Mucosa of gallbladder (tissue), 1 donor: Measurements from ENCODE around the gene DENND6A. TPM values are rescaled to one million over a fixed set of nuclear protein-coding genes. Genes with fewer than 3 reads are reported as not detected.
"Not testable (repeated sequence)": the region's sequence is repeated elsewhere in the genome, so short reads cannot be mapped to it uniquely, and the experiment has no call there.

Experiments
- DNase-seq: peaks from one replicate; pipeline ENCODE4 v3.0.0-alpha.2; 2020; ENCODE audit warnings: low spot score
- total RNA-seq: library from RNA; stranded (reverse); gene quantifications from one replicate; pipeline ENCODE4 v1.2.1, GENCODE V29; 2021
- donor health status: DM: no; HTN: no; CAD: no.

The DENND6A gene, protein sequence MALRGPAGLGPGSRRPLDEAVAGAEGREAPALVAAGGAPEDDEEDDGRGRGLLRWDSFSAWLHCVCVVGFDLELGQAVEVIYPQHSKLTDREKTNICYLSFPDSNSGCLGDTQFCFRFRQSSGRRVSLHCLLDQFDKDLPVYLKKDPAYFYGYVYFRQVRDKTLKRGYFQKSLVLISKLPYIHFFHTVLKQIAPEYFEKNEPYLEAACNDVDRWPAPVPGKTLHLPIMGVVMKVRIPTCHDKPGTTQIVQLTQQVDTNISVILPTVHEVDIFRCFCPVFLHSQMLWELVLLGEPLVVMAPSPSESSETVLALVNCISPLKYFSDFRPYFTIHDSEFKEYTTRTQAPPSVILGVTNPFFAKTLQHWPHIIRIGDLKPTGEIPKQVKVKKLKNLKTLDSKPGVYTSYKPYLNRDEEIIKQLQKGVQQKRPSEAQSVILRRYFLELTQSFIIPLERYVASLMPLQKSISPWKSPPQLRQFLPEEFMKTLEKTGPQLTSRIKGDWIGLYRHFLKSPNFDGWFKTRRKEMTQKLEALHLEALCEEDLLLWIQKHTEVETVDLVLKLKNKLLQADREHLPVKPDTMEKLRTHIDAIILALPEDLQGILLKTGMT
- 22.1 TPM for total RNA-seq

DNA sequence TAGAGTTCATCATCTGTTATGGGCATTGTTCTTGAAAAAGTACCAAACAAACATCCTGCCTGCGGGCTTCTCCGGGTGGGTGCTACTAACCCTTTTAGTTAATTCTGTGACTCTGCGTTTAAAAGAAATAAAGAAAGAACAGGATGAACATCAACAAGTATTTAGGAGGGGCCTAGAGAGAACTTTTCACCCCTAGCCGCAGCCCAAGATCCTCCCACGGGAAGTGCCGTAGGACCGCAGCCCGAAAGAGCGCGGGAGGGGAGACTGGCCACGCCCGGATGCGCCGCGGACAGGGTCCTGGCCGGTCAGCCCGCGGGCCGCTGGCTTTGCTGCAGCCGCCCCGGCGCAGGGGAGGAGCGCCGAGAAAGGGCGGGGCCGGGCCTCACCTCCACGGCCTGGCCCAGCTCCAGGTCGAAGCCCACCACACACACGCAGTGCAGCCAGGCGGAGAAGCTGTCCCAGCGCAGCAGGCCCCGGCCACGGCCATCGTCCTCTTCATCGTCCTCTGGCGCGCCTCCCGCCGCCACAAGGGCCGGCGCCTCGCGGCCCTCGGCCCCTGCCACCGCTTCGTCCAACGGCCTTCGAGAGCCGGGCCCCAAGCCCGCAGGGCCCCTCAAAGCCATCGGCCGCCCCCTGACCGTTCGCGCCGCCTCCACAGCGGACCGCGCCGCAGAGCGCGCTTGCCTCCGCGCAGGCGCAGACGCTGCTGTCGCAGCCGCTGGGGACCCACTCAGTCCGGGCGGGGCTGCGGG lies at the start of gene DENND6A:
DENND6A (minus strand) TSS at position 682 of the 752 bp plus-strand sequence; CDS start at position 623, 59 bp downstream.
- DNase-seq = peak; percentile 96

DNA sequence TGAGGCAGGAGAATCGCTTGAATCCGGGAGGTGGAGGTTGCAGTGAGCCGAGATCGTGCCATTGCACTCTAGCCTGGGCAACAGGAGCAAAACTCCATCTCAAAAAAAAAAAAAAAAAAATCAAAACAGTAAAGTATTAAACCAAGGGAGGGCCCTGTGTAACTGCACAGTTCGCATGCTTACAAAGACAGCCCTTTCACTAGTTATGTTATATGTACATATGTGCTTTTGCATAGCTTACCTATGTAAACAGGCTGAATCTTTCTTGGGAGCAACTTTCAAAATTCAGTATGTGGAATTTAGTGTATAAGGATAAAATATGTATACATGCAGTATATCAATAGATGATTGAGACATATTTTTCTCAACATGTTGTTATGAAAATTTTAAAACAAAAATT lies 47.1 kb upstream of the DENND6A start:
- DNase-seq = no peak

DNA sequence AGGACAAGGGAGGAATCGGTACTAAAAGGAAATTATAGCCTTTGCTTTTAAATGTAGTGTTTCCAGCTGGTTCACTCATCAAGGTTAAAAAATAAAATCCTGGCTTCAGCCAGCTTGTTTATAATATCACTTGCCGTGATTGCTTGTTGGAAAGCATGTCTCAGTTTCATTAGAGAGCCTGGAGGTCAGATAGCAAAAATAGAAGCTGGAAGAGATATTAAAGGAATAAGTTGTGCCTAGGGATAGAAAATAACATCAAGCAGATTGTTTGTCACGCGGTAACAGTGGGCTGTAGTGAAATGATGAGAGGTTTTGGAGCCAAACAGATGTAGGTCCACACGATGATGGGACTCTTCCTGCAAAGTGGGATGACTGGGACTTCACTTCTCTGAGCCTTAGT lies 45.5 kb upstream of the DENND6A start:
- no peak for DNase-seq

DNA sequence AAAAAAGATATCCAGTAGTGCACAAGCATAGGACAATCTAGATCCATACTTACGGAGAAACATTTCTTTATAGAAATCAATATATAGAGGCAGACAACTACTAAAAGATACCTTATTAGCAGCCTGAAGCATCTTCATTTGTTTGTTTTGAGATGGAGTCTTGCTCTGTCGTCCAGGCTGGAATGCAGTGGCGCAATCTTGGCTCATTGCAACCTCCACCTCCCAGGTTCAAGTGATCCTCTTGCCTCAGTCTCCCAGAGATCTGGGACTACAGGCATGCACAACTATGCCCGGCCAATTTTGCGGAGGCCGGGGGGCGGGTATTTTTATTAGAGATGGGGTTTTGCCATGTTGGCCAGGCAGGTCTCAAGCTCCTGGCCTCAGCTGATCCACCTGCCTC lies 45.0 kb upstream of the DENND6A start:
- no peak for DNase-seq

DNA sequence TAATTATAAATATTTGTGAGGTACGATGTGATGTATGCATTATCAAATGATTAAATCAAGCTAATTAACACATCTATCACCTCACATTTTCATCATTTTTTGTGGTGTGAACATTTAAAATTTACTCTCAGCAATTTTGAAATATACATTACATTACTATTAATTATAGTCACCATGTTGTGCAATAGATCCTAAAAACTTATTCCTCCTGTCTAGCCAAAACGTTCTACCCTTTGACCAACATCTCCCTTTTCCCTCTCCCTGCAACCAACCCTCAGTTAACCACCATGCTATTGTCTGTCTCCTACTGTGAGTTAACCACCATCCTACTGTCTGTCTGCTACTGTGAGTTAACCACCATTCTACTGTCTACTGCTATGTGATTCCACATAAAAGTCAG lies 42.5 kb upstream of the DENND6A start:
- DNase-seq = no peak

DNA sequence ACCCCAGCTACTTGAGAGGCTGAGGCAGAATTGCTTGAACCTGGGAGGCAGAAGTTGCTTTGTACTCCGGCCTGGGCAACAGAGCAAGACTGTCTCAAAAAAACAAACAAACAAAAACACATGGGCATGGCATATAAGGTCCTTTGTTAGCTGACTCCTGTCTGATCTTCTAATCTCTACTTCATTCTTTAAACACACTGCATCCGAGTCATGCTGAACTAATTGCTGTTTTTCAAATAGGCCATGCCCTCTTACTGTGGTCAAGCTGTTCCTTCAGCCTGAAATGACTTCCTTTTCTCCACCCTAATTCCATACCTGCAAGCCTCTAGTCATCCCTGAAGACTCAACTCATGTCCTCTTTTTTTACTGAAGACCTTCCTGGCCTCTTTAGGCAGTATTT lies 40.9 kb upstream of the DENND6A start:
- DNase-seq = no peak

DNA sequence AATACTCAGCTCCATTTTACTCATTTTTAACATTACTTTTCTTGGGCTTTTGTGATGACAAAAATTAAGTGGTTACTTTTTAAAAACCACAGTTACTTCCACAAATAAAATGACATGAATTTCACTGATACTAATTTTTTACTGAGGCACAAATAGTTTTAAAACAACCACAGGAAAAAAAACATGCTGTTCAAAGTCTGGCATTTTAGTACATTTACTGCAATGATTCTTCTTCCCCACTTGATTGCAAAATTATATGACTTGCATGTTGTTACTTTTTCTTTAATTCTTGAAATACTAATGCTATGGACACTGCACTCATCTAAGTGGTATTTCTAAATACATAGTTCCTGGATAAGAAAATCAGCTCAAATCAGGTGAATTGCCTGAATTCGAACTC lies 38.4 kb upstream of the DENND6A start:
- no peak for DNase-seq

DNA sequence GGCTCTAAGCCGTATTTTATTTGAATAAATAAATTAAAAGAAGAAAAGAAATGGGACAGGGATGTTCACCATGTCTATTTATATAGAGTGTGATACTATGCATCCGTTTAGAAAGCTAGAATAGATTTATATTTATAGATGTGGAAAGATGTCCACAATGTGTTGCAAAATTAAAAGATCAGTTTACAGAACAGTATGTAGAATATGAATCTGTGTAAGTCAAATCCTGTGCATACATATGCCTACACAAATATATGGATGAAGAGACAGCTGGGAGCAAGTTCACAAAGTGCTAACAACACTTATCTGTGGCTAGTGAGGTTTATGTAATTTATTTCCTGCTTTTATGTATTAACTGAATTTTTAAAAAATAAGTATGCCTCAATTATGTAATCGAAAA lies 37.8 kb upstream of the DENND6A start:
- DNase-seq = no peak

DNA sequence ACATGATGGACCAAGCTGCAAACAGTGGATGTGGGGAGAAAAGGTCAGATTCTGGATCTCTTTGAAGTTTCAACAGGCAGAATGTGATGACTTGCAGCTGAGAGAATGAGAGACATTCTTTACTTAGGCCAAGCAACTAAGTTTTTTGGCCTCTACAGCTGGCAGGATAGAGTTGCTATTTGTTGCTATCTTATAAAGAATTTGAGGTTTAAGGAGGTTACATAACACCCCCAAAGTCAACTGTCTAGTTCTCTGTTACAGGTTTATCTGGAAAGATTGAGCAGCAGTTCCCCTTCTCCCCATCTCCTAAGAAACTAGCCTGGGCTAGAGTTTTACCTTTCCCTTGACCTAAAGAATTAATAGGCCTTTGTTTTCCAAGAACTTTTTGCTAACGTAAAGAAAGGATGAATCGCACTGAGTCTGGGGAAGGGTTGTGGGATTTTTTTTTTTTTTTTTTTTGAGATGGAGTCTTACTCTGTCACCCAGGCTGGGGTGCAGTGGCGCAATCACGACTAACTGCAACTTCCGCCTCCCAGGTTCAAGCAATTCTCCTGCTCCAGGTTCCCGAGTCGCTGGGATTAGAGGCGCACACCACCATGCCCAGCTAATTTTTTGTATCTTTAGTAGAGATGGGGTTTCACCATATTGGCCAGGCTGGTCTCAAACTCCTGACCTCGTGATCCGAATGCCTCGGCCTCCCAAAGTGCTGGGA lies 36.6 kb upstream of the DENND6A start:
- DNase-seq = no peak

DNA sequence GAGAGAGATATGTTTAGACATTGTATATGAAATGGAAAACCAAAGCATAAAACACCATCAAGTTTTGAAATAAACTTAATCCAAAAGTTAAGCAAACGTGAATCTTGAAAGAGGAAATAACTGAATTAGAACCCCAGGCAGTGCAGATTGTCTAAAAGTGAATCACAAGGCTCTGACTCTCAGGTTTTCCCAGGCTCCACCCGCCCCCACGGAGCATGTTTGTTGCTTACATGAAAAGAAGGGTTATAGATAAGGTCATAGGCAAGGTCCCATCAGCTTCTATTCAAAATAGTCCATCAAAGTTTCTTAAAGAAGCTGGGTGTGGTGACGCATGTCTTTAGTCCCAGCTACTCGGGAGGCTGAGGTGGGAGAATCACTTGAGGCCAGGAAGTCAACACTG lies 34.2 kb upstream of the DENND6A start:
- DNase-seq = no peak

DNA sequence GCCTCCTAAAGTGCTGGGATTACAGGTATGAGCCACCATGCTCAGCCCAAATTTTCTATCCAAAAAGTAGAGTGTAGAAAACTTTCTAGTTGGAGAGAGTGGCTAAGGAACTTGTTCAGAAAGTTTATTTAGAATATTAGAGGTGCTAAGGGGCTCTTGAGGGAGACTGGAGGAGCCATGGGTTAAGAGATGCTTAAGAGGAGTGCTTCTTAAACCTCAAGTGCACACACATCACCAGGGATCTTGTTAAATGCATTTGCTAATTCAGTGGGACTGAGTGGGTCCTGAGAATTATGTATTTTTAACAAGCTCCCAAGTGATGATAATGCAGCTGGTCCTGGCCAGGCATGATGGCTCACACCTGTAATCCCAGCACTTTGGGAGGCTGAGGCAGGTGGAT lies 33.5 kb upstream of the DENND6A start:
- no peak for DNase-seq

DNA sequence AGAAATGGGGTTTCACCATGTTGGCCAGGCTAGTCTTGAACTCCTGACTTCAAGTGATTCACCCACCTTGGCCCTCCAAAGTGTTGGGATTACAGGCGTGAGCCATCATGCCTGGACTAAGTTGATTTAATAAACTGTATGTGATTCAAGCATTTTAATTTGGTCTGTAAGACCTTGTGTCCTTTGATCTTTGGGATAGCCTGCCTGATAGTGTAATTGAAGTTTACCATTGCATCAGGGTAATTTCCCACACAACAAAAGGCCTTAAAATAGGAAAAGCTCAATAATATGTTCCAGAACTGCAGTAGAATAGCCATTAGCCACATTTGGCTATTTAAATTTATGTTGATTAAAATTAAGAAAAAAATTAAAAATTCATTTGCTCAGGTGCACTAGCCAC lies 25.2 kb upstream of the DENND6A start:
- no peak for DNase-seq

DNA sequence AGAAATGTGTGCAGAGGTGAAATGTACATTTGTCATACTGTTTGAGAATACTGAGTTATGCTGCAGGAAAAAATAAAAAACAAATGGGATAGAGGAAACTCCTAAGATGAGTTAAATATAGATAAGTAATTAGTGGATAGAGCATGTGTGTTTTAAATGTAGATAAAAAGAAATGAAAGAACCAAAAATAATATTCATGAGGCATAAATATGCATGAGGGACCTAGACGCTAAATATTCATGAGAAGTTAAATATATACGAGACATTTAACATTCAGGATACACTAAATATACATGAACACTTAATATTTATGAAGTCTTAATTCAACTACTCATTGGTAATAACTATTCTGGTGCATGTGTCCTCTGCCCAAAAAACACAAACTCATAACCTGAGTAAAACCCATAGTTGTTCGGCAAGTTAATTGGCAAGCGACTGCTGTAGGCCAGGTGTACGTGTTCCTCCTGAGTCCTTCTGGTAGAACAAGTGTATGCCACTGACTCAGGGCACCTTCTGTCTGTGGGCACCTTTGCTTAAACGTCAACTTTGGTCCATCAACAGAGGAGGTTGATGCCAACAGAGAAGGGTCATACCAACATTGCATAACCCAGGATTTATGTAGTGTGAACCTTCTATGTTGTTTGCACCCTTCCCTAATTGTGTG lies 24.5 kb upstream of the DENND6A start:
- DNase-seq = no peak

DNA sequence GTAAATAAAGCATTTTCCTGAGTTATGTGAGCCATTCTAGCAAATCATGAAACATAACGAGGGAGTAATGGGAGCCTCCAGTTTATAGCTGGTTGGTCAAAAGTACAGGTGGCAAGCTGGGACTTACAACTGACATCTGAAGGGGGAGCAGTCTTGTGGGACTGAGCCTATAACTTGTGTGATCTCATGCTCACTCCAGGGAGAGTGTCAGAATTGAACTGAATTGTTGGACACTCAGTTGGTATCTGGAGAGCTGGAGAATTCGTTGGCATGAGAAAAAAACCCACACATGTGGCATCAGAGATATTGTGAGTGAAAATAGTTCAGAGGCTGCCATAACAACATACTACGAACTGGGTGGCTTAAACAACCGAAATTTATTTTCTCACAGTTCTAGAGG lies 22.8 kb upstream of the DENND6A start:
- DNase-seq = no peak

DNA sequence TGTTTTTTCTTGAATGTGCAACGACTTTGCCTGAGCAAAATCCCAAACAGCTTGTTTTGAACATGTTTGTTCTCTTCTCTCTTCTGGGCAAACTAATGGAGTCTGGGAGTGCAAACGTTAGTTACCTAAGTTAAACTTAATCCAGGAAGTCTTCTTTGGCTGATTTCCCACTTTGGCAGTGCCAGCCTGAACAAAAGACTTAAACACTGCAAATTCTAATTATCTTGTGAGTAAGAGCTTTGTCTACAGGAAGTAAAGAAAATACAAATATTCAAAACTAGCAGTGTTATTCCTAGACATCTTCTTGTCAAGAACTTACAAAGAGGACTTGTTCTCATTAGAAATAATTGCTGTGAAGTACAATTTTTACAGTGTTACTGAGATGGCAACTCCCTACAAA lies 16.7 kb upstream of the DENND6A start:
- peak; percentile 16 for DNase-seq

DNA sequence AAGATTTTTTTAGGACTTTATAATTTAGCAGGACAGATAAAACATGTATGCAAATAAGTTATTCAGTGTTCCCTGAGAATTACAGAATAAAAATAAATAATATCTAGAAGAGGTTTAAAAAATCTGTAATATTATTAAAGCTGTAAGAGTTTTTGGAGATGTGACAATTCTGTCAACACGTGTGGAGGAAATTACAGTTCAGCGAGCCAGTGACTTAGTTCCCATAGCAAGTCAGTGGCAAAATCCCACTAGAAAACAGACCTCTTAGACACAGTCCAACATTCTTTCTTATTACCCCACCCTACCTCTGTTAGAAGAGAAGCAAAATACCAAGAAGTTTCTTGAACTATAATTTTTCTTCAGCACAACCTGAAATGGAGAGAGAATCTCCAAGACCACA lies 16.2 kb upstream of the DENND6A start:
- no peak for DNase-seq

DNA sequence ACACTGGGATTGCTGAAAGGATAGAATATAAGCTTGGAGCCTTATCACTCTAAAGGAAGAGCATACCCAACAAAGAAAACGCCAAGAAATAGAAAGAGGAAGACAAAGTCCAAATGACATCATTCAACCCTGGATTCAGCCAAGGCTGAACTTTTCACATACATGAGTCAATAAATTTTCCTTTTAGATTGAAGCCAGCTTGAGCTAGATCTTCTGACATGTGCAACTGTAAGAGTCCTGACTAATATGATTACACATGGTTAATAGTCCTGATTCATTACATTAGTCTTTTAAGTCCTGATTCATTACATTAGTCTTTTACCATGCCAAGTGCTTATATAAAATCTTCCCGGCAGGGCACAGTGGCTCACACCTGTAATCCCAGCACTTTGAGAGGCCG lies 13.6 kb upstream of the DENND6A start:
- DNase-seq = peak; percentile 25

DNA sequence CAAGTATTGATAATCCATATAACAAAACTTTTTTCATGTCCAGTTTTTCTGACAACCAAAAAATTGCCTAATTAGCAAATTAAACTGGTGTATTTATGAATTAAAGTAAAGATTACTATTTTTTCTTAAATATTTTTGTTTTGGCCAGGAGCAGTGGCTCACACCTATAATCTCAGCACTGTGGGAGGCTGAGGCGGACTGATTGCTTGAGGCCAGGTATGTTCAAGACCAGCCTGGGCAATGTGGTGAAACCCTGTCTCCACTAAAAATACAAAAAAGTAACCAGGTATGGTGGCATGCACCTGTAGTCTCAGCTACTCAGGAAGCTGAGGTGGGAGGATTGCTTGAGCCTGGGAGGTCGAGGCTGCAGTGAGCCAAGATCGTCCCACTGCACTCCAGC lies 12.5 kb upstream of the DENND6A start:
- not testable (repeated sequence) for DNase-seq

DNA sequence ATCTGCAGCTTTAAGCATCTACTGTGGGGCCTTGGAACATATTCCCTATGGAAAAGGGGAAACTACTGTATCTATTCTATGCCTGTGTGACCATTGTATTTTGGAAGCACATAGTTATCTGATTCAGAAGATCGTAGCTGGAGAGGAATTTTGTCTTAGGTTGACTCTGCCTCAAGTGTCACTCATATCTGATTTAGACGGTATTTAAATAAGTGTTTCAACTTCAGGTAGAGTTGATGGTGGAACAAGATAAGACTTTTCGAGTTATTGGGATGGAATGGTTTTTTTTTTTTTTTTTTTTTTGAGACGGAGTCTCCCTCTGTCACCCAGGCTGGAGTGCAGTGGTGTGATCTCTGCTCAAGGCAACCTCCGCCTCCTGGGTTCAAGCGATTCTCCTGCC lies 8.9 kb upstream of the DENND6A start:
- DNase-seq = no peak

DNA sequence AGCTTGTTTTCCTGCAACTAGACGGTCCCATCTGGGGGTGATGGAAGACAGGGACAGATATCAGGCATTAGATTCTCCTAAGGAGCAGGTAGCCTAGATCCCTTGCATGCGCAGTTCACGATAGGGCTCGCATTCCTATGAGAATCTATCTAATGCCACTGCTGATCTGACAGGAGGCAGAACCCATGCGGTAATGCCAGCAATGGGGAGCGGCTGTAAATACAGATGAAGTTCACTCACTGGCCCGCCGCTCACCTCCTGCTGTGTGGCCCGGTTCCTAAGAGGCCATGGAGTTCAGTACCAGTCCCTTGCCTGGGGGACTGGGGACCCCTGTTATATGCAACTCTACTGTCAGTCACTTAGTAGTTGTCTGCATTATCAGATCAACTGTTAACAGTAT lies 7.9 kb upstream of the DENND6A start:
- no peak for DNase-seq

DNA sequence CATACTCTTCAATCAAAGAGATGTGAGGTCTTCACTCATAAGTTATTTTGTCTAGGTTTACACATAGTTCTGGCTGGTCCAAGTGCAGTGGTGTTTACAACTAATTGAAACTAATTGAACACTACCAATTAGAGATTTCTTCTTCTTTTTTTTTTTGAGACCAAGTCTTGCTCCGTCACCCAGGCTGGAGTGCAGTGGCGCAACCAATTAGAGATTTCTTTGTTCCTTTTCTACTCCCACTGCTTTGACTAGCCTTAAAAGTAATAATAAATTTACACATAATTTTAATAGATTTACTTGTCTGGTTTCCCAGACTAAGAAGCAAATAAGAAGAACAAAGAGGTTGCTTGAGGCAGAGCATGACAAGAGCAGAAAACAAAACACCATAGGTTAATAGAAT lies 6.7 kb upstream of the DENND6A start:
- no peak for DNase-seq
